Measurements from ENCODE around the gene ELP2.
"Not testable (repeated sequence)": the region's sequence is repeated elsewhere in the genome, so short reads cannot be mapped to it uniquely, and the experiment has no call there.

Gene ELP2

GRCh38 chr18:36092116-36092515 lies 37.6 kb upstream of the ELP2 start:
- H3K36me3 ChIP-seq (replicated peaks in 1 of 2; ENCODE audit: control insufficient read depth in 2 of 2, insufficient read depth in 2 of 2, low read length in 2 of 2); H3K4me1 ChIP-seq (ENCODE audit: control insufficient read depth in 2 of 2, insufficient read depth in 1 of 2, low read depth in 1 of 2, low read length in 2 of 2); H2BK5ac ChIP-seq (ENCODE audit: low read length); H3K9me3 ChIP-seq (replicated peaks in 1 of 2; ENCODE audit: control insufficient read depth in 2 of 2, insufficient read depth in 1 of 2, low read depth in 1 of 2, low read length in 2 of 2); H3K4me3 ChIP-seq (ENCODE audit: low read length in 2 of 2); H4K91ac ChIP-seq (ENCODE audit: low read depth, low read length, poor library complexity); H3K4me2 ChIP-seq (ENCODE audit: insufficient read depth, low read length, poor library complexity, severe bottlenecking); DNase-seq (ENCODE audit: low spot score); H3K14ac ChIP-seq (ENCODE audit: low read length); H3K23ac ChIP-seq (ENCODE audit: low read depth, low read length, poor library complexity); H2AFZ ChIP-seq (ENCODE audit: low read length); H3K27me3 ChIP-seq (ENCODE audit: control insufficient read depth in 3 of 3, insufficient read depth in 3 of 3, low read depth in 1 of 3, low read length in 3 of 3); H3K79me1 ChIP-seq (ENCODE audit: low read depth, low read length); H3K4ac ChIP-seq (ENCODE audit: low read length); H2BK15ac ChIP-seq (ENCODE audit: low read length); H3K9ac ChIP-seq (ENCODE audit: low read depth, low read length, poor library complexity); H4K8ac ChIP-seq (ENCODE audit: low read depth, low read length); H2AK5ac ChIP-seq (ENCODE audit: low read depth, low read length); H3K27ac ChIP-seq (replicated peaks; ENCODE audit: low read length); H2BK120ac ChIP-seq (ENCODE audit: low read depth, low read length); H2BK12ac ChIP-seq (ENCODE audit: low read length); H3K18ac ChIP-seq (ENCODE audit: low read length): not testable (repeated sequence)
- WGBS, 2 donors (ENCODE audit: extremely low coverage in 2 of 2, insufficient read length in 2 of 2, insufficient replicate concordance in 1 of 2): no CpG with 5 or more reads among the region's 5 CpGs

GRCh38 chr18:36094431-36094830 lies 35.3 kb upstream of the ELP2 start:
- H3K79me1 ChIP-seq (ENCODE audit: low read depth, low read length): no peaks in the 10 kb centered on the region
- no peak overlapping the region for H2BK120ac ChIP-seq (ENCODE audit: low read depth, low read length)
- H3K36me3 ChIP-seq (replicated peaks in 1 of 2; ENCODE audit: control insufficient read depth in 2 of 2, insufficient read depth in 2 of 2, low read length in 2 of 2): no peaks in the 10 kb centered on the region
- H3K18ac ChIP-seq (ENCODE audit: low read length): no peak overlapping the region
- H3K27me3 ChIP-seq (ENCODE audit: control insufficient read depth in 3 of 3, insufficient read depth in 3 of 3, low read depth in 1 of 3, low read length in 3 of 3): peaks cover 0 to 3% (median 0%) of the 10 kb centered on the region in 3 experiments
- no peaks in the 10 kb centered on the region for H3K9me3 ChIP-seq (replicated peaks in 1 of 2; ENCODE audit: control insufficient read depth in 2 of 2, insufficient read depth in 1 of 2, low read depth in 1 of 2, low read length in 2 of 2)
- no peaks in the 10 kb centered on the region for H3K4me1 ChIP-seq (ENCODE audit: control insufficient read depth in 2 of 2, insufficient read depth in 1 of 2, low read depth in 1 of 2, low read length in 2 of 2)
- WGBS, 2 donors (ENCODE audit: extremely low coverage in 2 of 2, insufficient read length in 2 of 2, insufficient replicate concordance in 1 of 2): no CpG with 5 or more reads among the region's 3 CpGs
- H3K4ac ChIP-seq (ENCODE audit: low read length): no peak overlapping the region
- no peak overlapping the region for H3K9ac ChIP-seq (ENCODE audit: low read depth, low read length, poor library complexity)
- H2BK12ac ChIP-seq (ENCODE audit: low read length): no peak overlapping the region
- no peak overlapping the region for H2AFZ ChIP-seq (ENCODE audit: low read length)
- H4K8ac ChIP-seq (ENCODE audit: low read depth, low read length): no peak overlapping the region
- H2BK5ac ChIP-seq (ENCODE audit: low read length): no peak overlapping the region
- no peak overlapping the region for H2AK5ac ChIP-seq (ENCODE audit: low read depth, low read length)
- no peak overlapping the region for H3K4me2 ChIP-seq (ENCODE audit: insufficient read depth, low read length, poor library complexity, severe bottlenecking)
- no peak overlapping the region for H2BK15ac ChIP-seq (ENCODE audit: low read length)
- H3K4me3 ChIP-seq (ENCODE audit: low read length in 2 of 2): no peak overlapping the region
- no peak overlapping the region for H3K27ac ChIP-seq (replicated peaks; ENCODE audit: low read length)
- H4K91ac ChIP-seq (ENCODE audit: low read depth, low read length, poor library complexity): no peak overlapping the region
- H3K23ac ChIP-seq (ENCODE audit: low read depth, low read length, poor library complexity): no peak overlapping the region
- no peak overlapping the region for H3K14ac ChIP-seq (ENCODE audit: low read length)
- no peak for DNase-seq (ENCODE audit: low spot score)

- H3K79me1 ChIP-seq (ENCODE audit: low read depth, low read length): no peaks in the 10 kb centered on the region
- no peak overlapping the region for H4K8ac ChIP-seq (ENCODE audit: low read depth, low read length)
- H3K14ac ChIP-seq (ENCODE audit: low read length): no peak overlapping the region
- H3K4me3 ChIP-seq (ENCODE audit: low read length in 2 of 2): no peak overlapping the region
- peak; percentile 18 for DNase-seq (ENCODE audit: low spot score)
- H2BK15ac ChIP-seq (ENCODE audit: low read length): no peak overlapping the region
- peaks cover 0 to 3% (median 0%) of the 10 kb centered on the region in 3 experiments for H3K27me3 ChIP-seq (ENCODE audit: control insufficient read depth in 3 of 3, insufficient read depth in 3 of 3, low read depth in 1 of 3, low read length in 3 of 3)
- no peak overlapping the region for H2BK12ac ChIP-seq (ENCODE audit: low read length)
- no peak overlapping the region for H3K23ac ChIP-seq (ENCODE audit: low read depth, low read length, poor library complexity)
- H3K36me3 ChIP-seq (replicated peaks in 1 of 2; ENCODE audit: control insufficient read depth in 2 of 2, insufficient read depth in 2 of 2, low read length in 2 of 2): no peaks in the 10 kb centered on the region
- no peak overlapping the region for H3K4ac ChIP-seq (ENCODE audit: low read length)
- H3K9me3 ChIP-seq (replicated peaks in 1 of 2; ENCODE audit: control insufficient read depth in 2 of 2, insufficient read depth in 1 of 2, low read depth in 1 of 2, low read length in 2 of 2): no peaks in the 10 kb centered on the region
- H2AK5ac ChIP-seq (ENCODE audit: low read depth, low read length): no peak overlapping the region
- WGBS, 2 donors (ENCODE audit: extremely low coverage in 2 of 2, insufficient read length in 2 of 2, insufficient replicate concordance in 1 of 2): no CpG with 5 or more reads among the region's 1 CpG
- H3K9ac ChIP-seq (ENCODE audit: low read depth, low read length, poor library complexity): no peak overlapping the region
- no peak overlapping the region for H2BK5ac ChIP-seq (ENCODE audit: low read length)
- no peak overlapping the region for H4K91ac ChIP-seq (ENCODE audit: low read depth, low read length, poor library complexity)
- H2BK120ac ChIP-seq (ENCODE audit: low read depth, low read length): no peak overlapping the region
- H3K27ac ChIP-seq (replicated peaks; ENCODE audit: low read length): no peak overlapping the region
- H3K18ac ChIP-seq (ENCODE audit: low read length): no peak overlapping the region
- H3K4me1 ChIP-seq (ENCODE audit: control insufficient read depth in 2 of 2, insufficient read depth in 1 of 2, low read depth in 1 of 2, low read length in 2 of 2): no peaks in the 10 kb centered on the region
- H3K4me2 ChIP-seq (ENCODE audit: insufficient read depth, low read length, poor library complexity, severe bottlenecking): no peak overlapping the region
- H2AFZ ChIP-seq (ENCODE audit: low read length): no peak overlapping the region
These were observed 33.7 kb upstream of the ELP2 start for GRCh38 chr18:36095936-36096519.

- Histone ChIP-seq H3K4me1 (ENCODE audit: control insufficient read depth in 2 of 2, insufficient read depth in 1 of 2, low read depth in 1 of 2, low read length in 2 of 2) (no peaks in the 10 kb centered on the region), H3K14ac (ENCODE audit: low read length) (no peak overlapping the region), H3K23ac (ENCODE audit: low read depth, low read length, poor library complexity) (no peak overlapping the region), H2AK5ac (ENCODE audit: low read depth, low read length) (no peak overlapping the region), H3K4me2 (ENCODE audit: insufficient read depth, low read length, poor library complexity, severe bottlenecking) (no peak overlapping the region), H2AFZ (ENCODE audit: low read length) (no peak overlapping the region), H2BK15ac (ENCODE audit: low read length) (no peak overlapping the region), H3K36me3 (replicated peaks in 1 of 2; ENCODE audit: control insufficient read depth in 2 of 2, insufficient read depth in 2 of 2, low read length in 2 of 2) (no peaks in the 10 kb centered on the region), H4K8ac (ENCODE audit: low read depth, low read length) (no peak overlapping the region), H3K4me3 (ENCODE audit: low read length in 2 of 2) (no peak overlapping the region), H3K18ac (ENCODE audit: low read length) (no peak overlapping the region), H3K9me3 (replicated peaks in 1 of 2; ENCODE audit: control insufficient read depth in 2 of 2, insufficient read depth in 1 of 2, low read depth in 1 of 2, low read length in 2 of 2) (peaks cover 3 to 6% of the 10 kb centered on the region in 2 donors), H2BK120ac (ENCODE audit: low read depth, low read length) (no peak overlapping the region), H4K91ac (ENCODE audit: low read depth, low read length, poor library complexity) (no peak overlapping the region), H3K4ac (ENCODE audit: low read length) (no peak overlapping the region), H3K9ac (ENCODE audit: low read depth, low read length, poor library complexity) (no peak overlapping the region), H2BK12ac (ENCODE audit: low read length) (no peak overlapping the region), H3K79me1 (ENCODE audit: low read depth, low read length) (no peaks in the 10 kb centered on the region), H2BK5ac (ENCODE audit: low read length) (no peak overlapping the region), H3K27ac (replicated peaks; ENCODE audit: low read length) (no peak overlapping the region), H3K27me3 (ENCODE audit: control insufficient read depth in 3 of 3, insufficient read depth in 3 of 3, low read depth in 1 of 3, low read length in 3 of 3) (no peaks in the 10 kb centered on the region)
- no peak for DNase-seq (ENCODE audit: low spot score)
These were observed 32.7 kb upstream of the ELP2 start for GRCh38 chr18:36096955-36097354.
